ENCODE measurements around the gene HCFC1.
"Not testable (repeated sequence)": the region's sequence is repeated elsewhere in the genome, so short reads cannot be mapped to it uniquely, and the experiment has no call there.

The HCFC1 gene

DNA sequence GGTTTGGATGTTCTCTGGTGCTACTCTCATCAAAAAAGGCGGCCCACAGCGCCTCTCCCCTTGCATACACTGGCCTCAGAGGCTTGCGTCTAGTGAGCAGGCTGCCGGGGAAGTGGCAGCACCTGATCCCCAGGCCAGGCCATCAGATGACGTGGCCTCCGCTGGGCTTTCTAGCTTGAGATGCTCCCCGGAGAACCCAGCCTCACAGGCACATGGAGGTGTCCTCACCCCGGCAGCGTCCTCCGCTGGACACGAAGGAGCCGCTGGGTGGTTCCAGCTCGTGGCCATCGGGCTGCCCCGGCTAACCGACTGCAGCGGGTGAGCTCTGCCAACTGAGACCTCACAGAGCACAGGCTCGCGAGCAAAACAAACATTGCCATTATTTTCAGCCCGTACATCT, 35.3 kb upstream of the HCFC1 start:
- no peak for DNase-seq

GRCh38 chrX:154004315-154004714, 32.7 kb upstream of the HCFC1 start:
- DNase-seq = no peak

DNA sequence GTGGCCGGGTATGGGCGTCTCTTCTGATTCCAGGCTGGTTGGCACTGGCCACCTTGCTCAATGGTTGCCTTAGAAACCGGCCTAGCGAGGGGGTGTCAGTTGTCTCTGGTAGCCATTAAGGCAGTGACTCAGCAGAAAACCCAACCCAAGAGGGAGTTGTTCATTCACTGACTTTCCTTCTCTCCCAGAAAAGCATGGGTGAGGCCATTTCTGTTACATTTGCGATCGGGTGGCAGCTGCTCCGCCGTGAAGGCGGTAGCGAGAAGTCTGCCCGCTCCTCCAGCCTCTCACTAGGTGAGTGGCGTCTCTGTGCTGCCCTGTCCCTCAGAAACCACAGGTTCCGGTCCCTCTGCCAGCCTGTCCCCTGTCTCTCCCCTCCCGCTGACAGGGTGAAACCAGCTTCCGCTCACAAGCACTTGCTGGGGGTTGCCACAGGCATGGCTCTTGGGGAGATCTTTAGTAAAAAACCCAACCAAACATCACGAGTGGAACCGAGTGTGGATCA, 30.6 kb upstream of the HCFC1 start:
- DNase-seq = peak; percentile 66

GRCh38 chrX:154000051-154000450, 28.4 kb upstream of the HCFC1 start:
- peak; percentile 11 for DNase-seq

DNA sequence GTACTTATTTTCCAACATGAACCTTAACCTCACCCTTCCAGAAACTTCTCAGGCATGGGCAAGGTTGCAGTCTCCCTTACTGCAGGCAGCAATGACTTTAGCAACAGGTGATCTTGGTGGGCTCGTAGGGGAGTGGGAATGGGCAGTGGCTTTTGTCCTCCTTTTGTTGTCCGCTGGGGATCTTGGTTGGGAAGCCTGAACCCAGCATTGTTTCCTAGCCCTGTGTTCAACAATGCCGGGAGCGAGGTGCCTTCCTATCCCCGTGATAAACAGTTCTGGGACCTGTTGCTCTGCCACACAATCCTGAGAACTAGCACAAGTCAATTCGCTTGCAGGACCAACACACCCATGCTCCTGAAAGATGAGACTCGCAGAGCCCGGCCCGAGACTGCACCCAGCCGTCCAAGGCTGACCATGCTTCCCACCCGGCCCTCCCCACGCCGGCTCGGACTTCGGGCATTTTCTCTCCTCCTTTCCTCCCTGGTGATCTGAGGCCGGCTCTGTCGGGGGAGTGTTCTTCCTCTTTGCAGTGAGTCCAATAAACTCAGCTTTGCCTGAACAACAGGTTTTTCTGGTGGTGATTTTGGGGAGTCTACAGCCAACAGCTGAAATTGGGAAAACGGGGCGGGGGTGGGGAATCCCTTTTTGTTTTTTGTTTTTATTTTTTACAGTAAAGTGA, 27.9 kb upstream of the HCFC1 start:
- no peak for DNase-seq

GRCh38 chrX:153995504-153995903, 23.9 kb upstream of the HCFC1 start:
- DNase-seq = no peak

DNA sequence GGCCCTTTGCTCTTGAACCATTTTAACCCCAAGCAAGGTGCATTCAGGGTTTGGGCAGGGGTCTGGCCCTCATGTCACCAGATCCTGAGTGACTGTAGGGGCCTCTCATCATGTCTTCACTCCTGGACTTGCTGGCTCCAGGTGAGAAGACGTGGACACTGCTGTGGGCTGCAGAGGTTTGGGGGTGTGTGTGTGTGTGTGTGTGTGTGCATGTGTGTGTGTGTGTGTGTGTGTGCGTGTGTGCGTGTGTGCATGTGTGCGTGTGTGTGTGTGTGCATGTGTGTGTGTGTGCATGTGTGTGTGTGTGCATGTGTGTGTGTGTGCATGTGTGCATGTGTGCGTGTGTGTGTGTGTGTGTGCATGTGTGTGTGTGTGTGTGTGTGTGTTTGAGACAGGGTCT, 22.8 kb upstream of the HCFC1 start:
- not testable (repeated sequence) for DNase-seq

GRCh38 chrX:153993978-153994377, 22.4 kb upstream of the HCFC1 start:
- DNase-seq = no peak

DNA sequence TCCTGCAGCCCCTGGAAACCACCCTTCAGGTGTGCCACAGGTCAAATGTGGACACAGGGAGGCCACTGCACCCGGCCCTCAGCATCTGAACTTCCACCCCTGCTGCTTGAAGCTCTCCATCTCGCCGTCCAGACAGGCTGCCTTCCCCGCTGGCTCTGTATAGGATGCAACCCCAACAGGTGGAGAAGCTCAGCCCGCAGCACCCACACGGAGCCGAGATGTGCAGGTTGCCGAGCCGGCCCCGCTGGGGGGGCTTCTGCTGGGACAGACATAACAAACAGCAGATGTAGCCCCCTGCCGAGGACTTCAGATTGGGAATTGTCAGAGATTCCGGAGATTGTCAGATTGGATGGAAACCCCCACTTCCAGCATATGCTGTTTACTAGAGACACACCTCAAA, 21.5 kb upstream of the HCFC1 start:
- DNase-seq = no peak

DNA sequence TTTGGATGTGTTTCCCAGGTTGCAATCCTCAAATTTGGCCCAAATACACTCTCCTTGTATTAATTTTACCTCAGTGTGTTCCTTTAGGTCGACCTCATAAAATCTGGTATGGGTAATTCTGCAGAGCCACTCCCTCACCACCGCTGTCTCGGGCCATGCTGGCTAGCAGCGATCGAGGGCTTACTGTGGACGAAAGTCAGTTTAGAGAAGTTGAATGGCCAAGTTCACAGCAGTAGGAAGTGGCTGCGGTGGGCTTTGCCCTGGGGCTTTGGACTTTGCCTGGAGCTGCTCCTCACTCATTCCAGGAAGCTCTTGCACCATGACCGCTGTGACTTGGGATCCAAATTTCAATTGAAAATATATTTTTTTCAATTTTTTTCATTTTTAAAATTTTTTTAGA, 20.6 kb upstream of the HCFC1 start:
- DNase-seq = no peak

- no peak for DNase-seq
Observed at GRCh38 chrX:153991013-153991580, 19.5 kb upstream of the HCFC1 start.

DNA sequence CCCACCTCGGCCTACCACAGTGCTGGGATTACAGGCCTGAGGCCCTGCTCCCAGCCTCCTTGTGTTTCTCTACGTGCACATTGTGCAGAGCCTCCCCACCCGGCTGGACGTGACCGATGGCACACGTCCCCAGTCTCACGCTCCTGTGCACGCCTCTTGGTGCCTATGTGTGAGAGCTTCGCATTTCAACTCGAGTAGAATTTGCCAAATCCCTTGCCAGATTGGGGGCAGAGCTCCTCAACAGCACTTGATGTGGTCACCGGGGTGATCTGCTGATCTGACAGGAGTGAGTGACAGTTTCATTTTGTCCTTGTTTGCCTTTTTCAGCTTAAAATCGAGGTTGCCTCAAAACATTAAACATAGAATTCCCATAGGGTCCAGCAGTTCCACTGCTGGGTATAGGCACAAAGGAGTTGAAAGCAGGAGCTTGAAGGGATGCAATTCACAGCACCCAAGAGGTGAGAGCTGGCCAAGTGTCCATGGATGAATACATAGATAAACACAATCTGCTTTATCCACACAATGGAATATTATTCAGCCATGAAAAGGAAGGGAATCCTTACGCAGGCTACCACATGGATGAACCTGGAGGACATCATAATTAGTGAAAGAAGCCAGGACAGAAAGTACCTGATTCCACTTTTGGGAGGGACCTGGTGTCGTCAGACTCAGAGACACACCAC, 18.5 kb upstream of the HCFC1 start:
- DNase-seq = no peak

GRCh38 chrX:153988493-153988892, 16.9 kb upstream of the HCFC1 start:
- DNase-seq = no peak

DNA sequence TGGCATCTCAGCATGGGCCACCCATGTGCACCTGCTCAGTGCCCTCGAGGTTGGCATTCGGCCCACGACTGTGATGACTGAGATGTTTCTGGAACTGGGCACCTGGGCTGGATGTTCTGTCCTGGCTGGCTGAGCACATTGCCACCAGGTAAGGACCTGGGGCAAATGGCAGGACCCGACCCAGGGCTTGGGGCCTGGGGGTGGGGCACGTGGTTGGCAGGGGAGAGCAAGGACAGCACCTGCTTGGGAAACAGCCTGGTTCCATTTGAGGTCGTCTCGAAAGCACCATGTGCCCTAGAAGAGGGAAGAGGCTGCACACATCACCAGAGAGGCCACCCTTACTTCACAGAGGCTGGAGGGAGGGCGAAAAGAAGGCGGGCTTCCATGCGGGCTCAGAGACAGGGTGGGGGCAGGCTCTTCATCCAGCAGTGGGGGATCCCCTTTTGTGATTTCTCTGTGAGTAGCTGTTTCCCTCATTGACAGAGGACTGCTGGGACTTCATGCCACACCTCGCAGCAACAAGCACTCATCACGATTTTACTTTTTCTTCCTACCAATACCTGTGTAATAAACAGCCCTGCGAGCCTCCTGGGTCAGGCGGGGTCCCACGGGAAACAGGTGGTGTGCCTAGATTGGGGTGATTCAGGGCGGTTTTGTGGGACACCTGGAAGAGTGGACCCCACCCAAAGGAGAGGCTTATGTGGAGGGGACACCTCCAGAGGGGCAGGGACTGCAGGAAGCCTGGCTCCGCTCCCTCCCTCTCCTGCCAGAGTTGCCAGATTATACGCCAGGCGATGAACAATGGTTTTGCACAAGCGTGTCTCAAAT, 12.9 kb upstream of the HCFC1 start:
- DNase-seq = no peak

DNA sequence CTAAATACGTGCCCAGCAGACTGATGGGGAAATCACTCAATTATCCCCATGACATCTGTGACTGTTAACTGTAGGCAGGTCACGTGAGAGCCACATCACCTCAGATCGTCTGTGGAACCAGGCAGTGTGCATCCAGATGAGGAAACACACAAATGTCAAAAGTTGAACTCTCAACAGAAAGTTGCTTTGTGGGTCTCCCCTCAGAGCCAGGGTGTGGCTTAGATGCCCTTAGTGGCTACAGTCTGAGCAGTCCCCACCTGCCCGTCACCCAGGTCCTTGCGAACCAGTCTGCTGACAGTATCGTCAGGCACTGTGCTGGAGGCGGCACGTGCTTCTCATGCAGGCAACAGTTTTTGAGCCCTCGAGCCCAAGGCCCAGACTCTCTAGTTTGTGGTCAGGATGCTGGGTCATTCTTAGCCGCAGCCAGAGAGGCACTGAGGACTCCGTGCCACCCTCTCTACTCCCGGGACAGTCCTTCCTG, 11.7 kb upstream of the HCFC1 start:
- DNase-seq = no peak

GRCh38 chrX:153981771-153982533, 10.3 kb upstream of the HCFC1 start:
- DNase-seq = no peak

DNA sequence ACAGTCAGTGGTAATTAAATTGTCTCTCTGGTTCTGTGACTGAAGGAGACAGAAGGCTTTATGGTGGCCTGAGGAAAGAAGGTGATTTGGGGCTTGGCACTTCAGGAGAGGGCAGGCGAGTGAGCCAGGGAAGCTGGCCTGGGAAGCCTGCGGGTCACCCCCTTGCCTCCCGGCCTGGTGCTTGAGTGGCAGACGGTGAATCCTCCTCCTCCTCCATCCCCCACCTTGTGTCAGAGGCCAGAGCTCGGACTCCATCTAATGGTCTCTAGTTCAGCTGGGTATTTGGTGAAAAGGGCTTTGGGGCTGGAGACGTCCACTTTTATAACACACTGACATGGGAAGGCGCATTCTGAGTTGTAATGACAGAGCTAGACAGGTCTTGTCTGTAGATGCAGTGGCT, 9.6 kb upstream of the HCFC1 start:
- DNase-seq = no peak

DNA sequence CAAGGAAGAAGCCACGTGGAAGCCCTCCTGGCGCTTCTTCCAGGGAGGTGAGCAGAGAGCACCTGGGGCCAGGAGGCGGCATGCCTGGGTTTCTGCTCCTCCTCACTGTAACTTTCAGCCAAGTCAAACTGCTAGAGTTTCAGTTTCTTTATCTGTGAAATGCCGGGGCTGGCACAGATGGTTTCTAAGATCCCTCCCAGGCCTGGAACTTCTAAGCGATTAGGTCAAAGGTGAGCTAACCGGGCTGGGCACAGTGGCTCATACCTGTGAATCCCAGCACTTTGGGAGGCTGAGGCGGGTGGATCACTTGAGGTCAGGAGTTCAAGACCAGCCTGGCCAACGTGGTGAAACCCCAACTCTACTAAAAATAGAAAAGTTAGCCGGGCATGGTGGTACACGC, 8.8 kb upstream of the HCFC1 start:
- DNase-seq = not testable (repeated sequence)

GRCh38 chrX:153974726-153975286, 3.2 kb upstream of the HCFC1 start:
- no peak for DNase-seq

GRCh38 chrX:153974003-153974725, 2.5 kb upstream of the HCFC1 start:
- no peak for DNase-seq

Data from NCI-H1436 treated with DMSO at 0.1 percent for 48 hours (cell line).